HG03460 (cell line): ENCODE data around the gene PRKCE.
A peak's percentile ranks its signal among the peaks of the same experiment; 100 is the strongest.

Experiments
- ATAC-seq: cut with Tn5 transposase; IDR thresholded peaks from one replicate; pipeline ENCODE4 v1.9.1; 2021; ENCODE audit not compliant: unreplicated experiment

PRKCE gene

DNA sequence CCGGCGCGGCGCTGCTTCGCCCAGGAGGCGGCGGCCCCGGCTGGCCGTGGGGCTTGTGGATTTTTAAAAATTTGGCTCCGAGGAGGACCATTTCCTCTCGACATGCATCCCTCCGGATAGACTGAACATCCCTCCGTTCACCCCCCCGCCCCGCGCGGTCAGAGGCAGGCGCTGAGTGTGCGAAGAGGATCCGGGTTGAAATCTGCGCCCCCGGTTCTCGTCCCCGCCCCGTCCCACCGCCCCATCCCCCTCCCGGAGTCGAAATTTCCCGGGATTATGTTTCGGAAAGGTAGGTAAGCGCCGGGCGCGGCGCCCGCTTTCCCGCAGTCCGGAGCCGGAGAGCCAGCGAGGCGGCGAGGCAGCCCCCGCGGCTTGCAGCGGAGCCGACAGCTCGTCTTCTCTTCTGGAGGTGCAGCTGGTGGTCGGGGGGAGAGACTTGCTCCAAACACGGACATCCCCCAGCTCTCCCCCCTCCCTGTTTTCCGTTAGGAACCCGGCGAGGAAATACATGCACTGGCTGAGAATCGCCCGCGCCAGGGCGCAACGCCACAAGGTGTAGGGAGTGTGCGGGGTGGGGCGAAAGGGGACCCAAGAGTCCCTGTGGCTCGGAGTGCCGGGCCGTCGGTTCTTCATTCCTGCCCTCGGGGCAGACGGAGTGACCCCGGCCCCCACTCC is at the start of gene PRKCE:
PRKCE (plus strand) TSS at position 261 of the 675 bp plus-strand sequence.
- ATAC-seq: peak; percentile 14

- ATAC-seq: no peak
Observed at GRCh38 chr2:45602624-45603023, 48.9 kb upstream of the PRKCE start.

DNA sequence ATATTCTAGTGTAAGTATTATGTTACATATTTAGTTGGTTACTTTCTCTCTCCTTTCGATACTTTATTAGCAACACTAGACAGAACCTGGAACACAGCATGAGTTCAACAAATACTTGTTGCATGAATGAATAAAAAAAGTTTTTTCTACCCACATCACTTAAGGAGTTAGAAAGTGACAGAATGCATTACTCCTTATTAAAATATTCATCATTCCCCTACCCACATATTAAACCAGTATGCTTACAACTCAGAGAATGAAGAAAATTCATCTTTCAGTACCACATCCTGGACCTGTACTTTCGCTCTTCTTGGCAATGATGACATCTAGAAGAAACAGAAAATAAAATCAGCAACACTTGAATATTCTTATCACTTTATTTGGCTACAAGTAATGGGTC is 46.4 kb upstream of the PRKCE start:
- no peak for ATAC-seq

GRCh38 chr2:45606796-45607195 is 44.7 kb upstream of the PRKCE start:
- no peak for ATAC-seq

DNA sequence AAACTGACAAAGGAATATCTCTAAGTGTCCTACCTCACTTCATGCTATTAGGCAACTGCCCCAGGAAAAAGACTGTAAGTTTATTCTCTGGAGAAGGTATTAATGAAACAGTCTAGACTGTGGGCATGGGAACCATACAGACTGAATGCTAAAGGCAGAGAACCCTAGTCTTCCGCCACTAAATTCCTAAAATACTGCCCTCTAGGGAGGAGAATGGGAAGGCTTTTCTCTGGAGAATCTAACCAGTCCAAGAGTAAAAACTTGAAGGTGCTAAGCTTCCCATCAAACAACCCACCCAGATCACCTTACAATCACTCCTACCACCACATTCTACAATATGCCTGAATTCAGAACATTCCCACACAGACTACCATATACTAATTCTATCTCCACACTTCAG is 43.8 kb upstream of the PRKCE start:
- no peak for ATAC-seq

- ATAC-seq: peak; percentile 41
Observed at GRCh38 chr2:45610281-45611019, 41.0 kb upstream of the PRKCE start.

DNA sequence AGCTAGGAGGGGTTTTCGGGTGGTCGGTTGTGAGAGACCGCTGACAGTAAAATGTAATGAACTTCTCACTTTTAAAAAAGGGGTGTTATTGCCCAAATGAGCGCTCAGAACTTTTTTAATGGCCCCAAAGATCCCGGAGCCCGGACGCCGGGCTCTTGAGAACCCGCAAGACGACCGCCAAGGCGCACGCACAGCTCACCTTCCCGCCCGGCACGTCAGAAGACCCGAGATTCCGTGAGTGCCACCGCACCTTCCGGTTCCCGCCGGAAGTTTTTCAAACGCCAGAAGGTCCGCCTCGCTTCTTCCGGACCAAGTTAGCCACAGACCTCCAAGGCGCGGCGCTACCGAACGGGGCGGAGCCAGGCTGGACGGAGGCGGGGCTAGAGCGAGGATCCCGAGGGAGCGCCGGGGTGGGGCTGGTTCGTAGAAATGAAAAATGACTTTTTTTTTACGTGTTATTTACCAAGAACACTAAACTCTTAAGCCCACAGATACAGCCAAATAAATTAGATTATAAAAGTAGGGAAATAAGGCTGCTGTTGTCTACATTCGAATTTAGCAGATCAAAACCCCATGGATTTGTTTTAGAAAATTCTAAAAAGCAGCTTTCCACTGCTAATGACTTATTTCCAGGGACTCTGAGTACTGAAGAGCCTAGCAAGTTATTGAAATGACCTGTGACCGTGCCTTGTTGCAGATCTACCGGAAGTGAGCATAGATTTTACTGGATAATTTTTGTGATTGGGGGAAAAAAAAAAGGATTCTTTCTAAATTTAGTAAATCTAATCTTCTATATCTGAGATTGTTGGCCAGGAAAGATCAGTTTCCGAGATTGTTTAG is 40.2 kb upstream of the PRKCE start, which contains the start of gene SRBD1:
SRBD1 (minus strand) TSS at position 248 of the 840 bp plus-strand sequence. CDS start 5,826 bp downstream, outside the sequence.
- ATAC-seq: peak; percentile 91

- no peak for ATAC-seq
Observed at GRCh38 chr2:45612285-45612684, 39.2 kb upstream of the PRKCE start.

DNA sequence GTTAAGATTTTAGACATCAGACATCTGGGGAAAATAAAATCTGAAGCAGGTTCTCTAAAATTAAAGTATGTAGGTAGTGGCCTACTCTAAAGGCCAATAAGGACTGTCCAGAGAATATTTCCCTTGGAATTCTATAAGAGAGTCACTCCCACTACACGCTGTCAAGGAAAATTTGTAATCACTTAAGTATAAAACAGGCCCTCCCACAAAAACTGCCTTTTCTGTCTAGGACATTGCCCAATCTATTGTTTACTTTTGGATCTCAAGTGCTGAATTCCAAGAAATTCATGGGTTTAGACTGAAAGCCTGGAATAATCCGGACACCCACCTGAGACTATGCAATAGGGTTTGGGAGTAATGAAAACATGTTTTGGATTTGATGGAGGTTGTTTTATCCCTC is 38.7 kb upstream of the PRKCE start:
- no peak for ATAC-seq

DNA sequence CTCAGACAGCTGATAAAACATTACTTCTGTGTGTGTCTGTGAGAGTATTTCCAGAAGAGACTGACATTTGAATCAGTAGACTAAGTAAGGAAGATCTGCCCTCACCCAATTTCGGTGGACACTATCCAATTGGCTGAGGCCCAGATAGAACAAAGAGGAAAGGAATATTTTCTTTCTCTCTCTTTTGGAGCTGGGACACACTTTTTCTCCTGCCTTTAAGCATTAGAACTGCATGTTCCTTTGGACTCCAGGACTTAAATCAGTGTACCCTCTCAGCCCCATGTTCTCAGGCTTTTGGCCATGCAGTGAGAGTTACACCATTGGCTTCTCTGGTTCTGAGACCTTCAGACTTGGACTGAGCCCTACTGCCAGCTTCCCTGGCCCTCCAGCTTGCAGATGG is 37.1 kb upstream of the PRKCE start:
- ATAC-seq: no peak

DNA sequence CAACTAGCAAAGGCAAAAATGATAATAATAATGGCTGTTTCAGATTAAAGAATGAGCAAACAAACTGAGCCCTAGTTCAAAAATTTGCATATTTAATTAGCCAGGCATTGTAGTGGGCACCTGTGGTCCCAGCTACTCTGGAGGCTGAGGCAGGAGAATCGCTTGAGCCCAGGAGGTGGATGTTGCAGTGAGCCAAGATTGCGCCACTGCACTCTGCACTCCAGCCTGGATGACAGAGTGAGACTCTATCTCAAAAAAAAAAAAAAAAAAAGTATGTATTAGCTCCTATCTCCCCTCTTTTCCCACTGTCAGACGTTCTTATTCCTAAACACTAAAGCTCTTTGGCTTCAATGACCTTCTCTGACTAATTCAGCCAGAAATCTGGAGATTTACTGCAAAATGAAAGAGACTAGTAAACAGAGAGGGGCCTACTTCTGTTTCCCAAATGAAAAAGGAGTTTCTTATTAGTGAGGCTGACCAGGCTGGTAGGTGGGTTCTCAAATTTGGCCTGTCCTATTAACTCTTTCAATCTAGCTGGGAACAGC is 36.5 kb upstream of the PRKCE start:
- no peak for ATAC-seq

- no peak for ATAC-seq
Observed at GRCh38 chr2:45616658-45617411, 34.6 kb upstream of the PRKCE start.

- no peak for ATAC-seq
Observed at GRCh38 chr2:45617496-45617895, 34.0 kb upstream of the PRKCE start.

DNA sequence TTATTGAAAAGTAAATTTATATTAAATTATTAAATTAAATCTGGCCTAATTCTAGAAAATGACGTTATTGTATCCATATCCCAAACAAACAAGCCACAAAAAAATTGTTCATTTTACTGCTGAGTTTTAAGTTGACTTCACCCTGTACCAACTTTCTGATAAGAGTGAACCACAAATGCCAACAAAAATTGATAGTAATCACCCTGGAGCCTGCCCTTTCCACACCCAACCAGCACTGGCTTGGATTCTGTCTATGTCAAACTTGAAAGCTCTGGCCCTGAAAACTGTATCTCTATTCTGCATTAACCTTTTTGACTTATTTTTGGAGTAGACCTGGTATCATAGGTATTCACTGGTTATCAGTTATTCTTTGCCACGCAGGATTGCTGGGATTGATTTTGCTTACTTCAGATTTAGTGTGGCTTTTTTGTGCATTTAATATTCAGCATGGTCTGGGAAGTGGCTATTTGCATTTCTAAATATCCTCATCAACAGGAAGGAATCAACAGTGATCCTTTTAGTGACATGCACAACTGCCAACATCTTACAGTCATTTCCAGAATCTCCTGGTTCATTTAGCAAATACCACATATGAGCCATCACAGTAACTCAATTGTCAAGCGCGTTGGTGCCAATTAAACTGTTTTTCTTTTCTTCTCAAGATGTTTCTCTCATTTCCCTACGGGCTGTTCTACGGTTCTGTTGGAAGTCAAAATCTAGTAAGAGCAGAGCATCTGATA is 29.0 kb upstream of the PRKCE start:
- no peak for ATAC-seq

DNA sequence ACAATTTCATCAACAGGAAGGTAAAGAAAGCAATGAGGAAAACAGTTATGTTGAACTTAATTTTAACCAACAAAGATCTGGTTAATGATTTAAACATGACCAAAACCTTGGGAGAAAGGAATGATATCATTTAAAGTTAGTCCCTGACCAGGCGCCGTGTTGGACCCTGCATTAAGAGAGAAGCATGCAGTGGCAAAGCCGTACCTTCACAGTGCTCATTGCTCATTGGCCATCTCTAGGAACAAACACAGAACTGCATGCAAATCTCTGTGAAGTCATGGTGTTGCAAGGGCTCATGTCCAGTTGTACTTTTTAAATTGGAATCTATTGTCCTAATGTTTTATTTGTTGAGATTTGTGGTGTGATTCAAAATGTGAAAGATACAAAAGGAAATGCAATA is 28.4 kb upstream of the PRKCE start:
- no peak for ATAC-seq

DNA sequence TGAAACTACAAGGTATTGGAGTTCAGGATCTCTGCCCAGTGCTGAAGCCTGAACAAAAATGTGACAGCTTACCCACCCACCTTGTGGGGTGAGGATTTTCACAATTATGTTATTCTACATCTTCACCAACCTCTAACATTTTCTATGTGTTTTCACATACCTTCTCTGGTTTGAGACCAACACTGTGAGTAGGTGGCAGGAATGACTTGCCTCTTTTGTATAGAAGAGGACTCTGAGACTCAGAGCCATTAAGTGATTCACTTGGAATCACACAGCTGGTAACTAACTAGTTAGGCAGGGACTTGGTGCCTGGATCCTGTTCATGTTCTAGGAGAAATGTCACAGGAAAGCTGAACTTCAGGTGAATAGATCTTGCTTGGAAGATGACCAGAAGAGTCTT is 25.7 kb upstream of the PRKCE start:
- no peak for ATAC-seq

DNA sequence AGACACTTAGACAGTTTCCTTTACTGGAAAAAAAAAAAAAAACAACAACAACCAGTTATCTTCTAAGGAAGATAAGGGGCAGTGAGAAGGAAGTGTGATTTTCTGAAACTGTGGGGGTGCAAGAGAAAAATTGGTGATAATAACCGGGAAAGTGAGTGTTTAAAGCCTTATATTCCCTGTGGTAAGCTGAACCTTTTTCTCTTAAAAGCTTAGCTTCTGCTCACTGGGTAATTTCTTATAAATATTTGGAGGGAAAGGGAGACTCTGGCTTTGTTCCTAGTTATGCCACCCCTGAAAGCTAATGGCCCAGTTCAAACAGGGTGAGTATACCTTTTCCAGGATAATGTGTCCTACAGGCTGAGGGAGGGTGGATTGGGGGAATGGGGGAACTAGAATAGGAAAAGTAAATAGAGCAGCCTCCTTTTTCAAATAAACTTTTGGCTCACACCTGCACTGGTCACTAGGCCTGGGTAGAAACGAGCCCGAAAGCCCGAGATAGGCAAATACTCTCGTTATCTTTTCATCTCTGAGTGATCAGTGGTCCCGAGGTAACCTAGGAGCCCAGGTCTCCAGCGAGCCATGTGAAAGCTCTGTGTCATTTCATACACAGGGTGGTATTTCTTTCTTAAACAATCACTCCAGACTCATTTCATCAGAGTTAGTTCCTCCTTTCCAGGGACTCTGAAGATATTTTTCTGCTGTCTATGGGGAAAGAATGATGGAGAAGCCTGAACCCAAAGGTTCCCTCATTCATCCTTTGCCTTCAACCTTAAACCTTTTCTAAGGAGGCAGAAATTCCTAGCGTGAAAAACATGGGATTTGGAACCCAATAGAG is 24.9 kb upstream of the PRKCE start:
- no peak for ATAC-seq

DNA sequence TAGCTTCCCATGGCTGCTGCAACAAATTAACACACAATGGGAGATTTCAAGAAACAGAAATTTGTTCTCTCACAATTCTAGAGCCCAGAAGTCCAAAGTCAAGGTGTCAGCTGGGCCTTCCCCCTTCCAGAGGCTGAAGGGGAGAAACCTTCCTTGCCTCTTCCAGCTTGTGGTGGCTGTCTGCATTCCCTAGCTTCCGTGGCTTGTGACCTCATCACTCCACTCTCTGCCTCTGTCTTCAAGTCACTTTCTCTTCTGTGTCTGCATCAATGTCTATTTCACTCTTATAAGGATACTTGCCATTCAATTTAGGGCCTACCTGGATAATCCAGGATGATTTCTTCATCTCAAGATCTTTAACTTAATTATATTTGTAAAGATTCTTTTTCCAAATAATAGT is 23.6 kb upstream of the PRKCE start:
- ATAC-seq: no peak

- ATAC-seq: no peak
Observed at GRCh38 chr2:45629971-45630370, 21.5 kb upstream of the PRKCE start.
